Effector CD8-positive, alpha-beta T cell (primary cell): ENCODE data around the gene DGKA.
"Not testable (repeated sequence)": the region's sequence is repeated elsewhere in the genome, so short reads cannot be mapped to it uniquely, and the experiment has no call there.

Source experiments
- DNase-seq: peaks from one replicate; lab custom pipeline; 2025; lab: John Stamatoyannopoulos, UW

The DGKA gene

DNA sequence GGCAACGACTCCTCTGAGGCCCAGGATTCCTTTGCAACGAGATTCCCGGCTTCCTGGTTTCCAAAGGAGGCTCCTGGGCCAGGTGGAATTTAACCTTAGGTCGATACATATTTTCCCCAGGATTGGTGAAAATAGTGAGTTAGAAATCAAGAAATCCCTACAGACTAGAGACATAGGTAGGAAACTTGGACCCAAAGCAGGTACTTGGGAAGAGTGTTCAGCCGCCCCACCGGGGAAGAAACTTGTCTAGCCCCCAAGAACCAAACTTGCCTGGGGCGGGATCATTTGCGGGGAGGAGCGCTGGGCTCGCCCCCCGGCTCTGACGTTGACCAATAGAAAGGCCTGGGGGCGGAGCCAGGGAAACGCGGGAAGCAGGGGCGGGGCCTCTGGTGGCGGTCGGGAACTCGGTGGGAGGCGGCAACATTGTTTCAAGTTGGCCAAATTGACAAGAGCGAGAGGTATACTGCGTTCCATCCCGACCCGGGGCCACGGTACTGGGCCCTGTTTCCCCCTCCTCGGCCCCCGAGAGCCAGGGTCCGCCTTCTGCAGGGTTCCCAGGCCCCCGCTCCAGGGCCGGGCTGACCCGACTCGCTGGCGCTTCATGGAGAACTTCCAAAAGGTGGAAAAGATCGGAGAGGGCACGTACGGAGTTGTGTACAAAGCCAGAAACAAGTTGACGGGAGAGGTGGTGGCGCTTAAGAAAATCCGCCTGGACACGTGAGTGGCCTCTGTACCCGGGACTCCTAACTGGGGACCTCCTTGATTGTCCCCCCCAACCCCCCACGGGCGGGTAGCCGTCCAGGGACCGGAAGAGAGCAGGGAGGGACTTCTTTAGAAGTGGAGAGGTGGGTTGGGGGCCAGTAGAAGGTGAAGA lies 35.7 kb downstream of the DGKA start, which contains the start of gene CDK2:
TSS of gene CDK2 (plus strand) at position 423 of the 874 bp plus-strand sequence. CDS start at position 602, 179 bp downstream.
- DNase-seq: peak; percentile 89

DNA sequence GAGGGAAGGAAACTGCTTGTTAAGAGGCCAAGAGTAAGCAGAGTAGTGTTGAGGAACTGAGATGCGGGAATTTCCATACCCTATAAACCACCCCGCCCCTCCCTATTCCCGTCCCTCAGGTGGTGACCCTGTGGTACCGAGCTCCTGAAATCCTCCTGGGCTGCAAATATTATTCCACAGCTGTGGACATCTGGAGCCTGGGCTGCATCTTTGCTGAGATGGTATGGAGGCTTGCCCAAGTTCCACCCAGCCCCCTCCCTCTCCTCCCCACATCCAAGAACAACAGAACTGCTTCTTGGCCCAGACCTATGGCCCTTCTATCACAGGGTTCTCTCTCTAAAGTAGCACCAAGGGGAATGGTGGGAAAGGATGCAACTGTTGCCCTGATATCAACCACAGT lies 38.4 kb downstream of the DGKA start:
- no peak for DNase-seq

DNA sequence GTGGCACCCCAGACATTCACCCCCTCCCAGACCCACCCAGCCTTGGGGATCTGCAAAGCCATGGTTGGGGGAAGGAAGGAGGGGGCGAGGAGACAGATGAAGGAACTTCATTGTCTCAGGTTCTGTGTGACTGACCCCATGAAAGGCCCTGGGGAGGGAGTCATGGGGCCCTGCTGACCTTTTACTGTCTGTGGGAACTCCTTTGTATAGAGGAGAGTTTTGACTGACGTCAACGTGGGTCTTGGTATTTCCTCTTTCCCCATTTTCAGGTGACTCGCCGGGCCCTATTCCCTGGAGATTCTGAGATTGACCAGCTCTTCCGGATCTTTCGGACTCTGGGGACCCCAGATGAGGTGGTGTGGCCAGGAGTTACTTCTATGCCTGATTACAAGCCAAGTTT lies 39.8 kb downstream of the DGKA start:
- no peak for DNase-seq

DNA sequence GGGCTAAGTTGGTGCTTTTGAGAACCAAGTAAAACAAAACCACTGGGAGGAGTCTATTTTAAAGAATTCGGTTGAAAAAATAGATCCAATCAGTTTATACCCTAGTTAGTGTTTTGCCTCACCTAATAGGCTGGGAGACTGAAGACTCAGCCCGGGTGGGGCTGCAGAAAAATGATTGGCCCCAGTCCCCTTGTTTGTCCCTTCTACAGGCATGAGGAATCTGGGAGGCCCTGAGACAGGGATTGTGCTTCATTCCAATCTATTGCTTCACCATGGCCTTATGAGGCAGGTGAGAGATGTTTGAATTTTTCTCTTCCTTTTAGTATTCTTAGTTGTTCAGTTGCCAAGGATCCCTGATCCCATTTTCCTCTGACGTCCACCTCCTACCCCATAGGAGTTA lies 41.1 kb downstream of the DGKA start:
- DNase-seq: no peak

DNA sequence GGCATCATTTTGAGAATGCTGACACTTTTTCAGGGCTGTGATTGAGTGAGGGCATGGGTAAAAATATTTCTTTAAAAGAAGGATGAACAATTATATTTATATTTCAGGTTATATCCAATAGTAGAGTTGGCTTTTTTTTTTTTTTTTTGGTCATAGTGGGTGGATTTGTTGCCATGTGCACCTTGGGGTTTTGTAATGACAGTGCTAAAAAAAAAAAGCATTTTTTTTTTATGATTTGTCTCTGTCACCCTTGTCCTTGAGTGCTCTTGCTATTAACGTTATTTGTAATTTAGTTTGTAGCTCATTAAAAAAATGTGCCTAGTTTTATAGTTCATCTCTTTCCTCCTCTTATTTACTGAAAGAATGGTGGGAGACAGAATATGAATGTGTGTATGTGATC lies 41.5 kb downstream of the DGKA start:
- no peak for DNase-seq

DNA sequence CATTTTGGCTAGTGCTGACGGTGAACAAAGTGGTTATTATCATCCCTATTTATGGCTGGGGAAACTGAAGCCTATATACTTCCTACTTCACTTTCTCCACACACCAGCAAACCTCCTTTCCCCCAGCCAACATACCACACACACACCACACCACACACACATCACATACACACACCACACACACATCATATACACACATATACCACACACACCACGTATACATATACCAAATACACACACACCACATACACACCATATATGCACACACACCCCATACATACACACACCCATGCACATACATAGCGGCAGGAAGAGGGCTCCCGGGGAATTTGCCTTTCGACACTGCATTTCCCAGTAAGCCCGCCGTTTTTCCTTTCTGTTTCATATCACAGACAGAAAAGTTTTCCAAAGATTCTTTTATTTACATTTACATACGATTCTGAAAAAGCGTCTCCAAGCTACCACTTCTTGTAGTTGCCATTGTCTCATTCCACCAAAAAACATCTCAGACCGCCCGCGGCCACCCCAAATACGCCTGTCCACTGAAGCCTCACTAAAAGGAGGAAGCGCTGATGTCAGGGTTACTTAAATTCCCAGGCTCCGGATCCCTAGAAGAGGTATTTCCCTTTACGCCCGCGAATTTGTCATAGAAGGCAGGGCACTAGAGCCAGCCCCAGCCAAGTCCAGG lies 42.1 kb downstream of the DGKA start:
- no peak for DNase-seq

DNA sequence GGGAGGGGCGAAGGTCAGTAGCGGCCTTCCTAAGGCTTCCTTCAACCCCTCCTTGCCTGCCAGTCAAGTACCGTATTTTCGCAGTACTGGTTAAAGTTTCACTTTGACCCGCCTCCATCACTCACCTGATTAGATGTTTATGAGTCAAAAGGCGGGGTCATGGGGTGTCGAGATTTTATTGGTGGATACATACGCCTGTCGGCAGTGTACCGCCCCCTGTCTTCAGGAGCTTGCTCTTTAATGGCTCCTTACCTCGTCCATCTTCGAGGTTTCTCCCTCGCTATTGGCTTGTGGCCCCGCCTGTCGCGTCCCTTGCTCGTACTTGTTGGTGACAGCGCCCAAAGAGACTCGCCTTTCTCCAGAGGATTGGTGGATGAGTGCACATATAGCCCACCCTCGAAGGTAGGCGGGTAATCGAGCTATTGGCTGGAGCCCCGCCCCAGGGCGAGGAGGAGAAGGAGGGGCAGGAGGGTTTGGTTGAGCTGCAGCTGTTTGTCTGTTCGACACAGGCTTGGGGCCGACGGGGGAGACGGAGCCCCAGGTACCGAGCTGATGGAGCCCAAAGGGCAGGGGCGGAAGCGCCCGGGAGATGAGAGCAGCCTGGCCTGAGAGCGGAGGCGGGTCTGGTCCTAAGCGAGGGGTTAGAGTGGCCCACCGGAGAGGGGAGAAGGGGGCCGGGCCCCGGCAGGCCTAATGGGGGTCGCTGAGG lies 42.8 kb downstream of the DGKA start, which contains the start of gene RAB5B:
TSS of gene RAB5B (plus strand) at position 480 of the 709 bp plus-strand sequence. CDS start 12,883 bp downstream, outside the sequence.
- peak; percentile 97 for DNase-seq

DNA sequence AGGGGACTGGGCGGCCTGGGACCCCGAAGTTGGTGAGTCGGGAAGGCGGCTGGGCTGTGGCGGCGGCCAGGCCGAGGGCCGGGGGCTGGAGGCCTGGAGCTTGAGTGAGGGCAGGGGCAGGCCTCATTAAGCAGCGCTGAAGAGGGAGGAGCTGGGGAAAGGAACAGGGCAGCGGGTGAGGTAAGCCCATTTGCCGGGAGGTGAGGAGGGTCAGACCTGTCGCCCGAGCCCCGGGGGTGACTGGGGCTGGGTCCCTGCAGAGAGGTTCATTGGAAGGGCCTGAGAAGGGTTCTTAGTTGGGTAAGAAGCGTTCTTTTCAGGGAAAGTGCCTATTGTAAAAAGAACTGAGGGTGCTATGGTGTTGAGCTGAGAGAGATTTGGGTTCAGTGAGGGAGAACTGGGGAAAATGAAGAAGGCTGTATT lies 43.4 kb downstream of the DGKA start:
- DNase-seq: peak; percentile 38

DNA sequence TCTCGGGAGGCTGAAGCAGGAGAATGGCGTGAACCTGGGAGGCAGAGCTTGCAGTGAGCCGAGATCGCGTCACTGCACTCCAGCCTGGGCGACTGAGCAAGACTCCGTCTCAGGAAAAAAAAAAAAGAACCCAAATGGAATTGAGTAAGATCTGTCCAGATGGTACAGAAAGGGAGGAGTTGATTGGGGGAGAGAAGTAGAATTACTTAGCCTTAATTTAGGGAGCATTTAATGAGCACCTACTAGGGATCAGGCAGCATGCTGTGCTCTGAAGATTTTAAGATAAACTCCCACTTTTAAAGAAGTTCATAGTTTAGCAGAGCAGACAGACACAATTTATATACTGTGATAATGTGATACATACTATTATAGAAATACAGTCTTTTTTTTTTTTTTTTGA lies 47.4 kb downstream of the DGKA start:
- no peak for DNase-seq

DNA sequence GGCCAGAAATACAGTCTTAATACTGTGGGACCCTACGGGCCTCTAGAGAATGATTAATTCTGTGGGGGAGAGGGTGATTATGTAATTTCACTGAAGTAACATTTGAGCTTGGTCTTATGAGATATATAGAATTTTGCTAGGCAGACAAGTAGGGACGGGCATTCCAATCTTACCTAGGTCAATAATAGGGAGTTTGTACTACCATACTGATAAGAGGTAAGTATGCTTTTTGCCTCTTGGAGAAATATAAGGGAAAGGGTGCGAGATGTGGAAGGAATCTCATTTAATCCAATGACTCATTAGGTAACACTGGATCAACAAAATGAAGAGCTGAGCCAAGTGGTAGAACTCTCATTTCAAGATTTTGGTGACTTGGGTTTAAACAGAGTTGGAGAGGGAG lies 48.1 kb downstream of the DGKA start:
- DNase-seq: no peak

DNA sequence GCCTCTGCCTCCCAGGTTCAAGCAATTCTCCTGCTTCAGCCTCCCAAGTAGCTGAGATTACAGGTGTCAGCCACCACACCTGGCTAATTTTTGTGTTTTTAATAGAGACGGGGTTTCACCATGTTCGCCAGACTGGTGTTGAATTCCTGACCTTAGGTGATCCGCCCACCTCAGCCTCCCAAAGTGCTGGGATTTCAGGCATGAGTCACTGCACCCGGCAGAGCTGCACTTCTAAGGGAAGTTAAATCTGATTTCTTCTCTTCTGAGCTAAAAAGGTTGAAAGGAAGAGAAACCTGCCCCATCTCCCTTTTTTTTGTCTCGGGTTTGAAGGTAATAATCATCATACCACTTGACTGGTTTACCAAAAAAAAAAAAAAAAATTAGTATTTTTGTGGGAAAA lies 50.9 kb downstream of the DGKA start:
- DNase-seq: not testable (repeated sequence)

DNA sequence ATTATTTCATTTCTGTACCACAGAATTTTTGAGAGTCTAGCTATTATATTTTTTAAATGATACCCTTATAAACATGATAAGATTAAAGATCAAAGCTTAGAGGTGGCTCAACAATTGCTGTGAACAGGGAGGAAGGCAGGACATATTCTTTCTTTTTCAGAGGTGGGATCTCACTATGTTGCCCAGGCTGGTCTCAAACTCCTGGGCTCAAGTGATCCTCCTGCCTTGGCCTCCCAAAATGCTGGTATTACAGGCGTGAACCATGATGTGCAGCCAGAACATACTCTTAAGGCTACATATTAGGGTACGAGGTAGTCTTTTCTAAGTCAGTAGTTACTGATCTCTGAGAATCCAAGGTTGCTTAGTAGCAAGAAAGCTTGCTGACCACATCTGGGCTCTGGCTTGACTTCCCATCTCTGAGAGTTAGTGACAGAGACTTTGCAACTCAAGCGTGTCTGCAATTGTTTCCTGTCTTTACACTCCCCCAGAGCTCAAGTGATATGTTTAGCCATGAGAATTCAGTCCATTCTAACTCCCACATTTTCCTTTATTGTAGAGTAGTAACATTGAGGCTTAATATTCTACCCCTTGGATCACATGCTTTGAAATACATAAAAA lies 51.5 kb downstream of the DGKA start:
- no peak for DNase-seq

DNA sequence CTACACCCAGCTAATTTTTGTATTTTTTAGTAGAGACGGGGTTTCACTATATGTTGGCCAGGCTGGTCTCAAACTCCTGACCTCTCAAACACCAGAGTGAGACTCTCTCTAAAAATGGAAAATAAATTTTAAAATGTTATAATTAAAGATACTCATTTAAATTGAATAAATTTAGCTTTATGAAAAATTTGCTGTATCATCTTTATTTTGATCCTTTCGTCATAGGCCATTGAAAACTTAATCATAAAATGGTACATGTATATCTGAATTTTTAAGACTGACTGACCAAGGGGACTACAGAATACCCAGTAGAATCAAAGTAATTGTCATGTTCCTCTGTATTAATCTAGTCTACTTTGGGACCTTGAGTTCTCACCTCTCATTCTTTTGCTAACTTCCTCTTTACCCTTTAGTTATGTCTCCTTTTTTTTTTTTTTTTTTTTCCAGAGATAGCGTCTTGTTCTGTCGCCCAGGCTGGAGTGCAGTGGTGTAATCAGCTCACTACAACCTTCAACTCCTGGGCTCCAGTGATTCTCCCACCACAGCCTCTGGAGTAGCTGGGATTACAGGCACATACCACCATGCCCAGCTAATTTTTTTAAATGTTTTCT lies 52.4 kb downstream of the DGKA start:
- no peak for DNase-seq

DNA sequence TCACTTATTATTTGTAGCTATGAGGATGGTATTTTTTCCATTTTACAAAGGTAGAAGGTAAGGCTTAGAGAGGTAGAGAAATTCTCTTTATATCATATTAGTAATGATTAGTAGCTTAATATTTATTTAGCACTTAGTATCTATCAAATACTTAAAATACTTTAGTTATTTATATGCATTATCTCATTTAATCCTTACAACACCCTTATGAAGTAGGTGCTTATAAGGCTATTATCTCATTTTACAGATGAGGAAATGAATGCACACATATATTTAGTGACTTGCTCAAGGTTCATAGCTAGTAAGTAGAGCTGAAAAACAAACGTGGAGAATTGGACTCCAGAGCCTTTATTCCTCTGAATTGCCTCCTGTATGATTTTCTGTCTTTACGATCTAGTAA lies 53.9 kb downstream of the DGKA start:
- no peak for DNase-seq

DNA sequence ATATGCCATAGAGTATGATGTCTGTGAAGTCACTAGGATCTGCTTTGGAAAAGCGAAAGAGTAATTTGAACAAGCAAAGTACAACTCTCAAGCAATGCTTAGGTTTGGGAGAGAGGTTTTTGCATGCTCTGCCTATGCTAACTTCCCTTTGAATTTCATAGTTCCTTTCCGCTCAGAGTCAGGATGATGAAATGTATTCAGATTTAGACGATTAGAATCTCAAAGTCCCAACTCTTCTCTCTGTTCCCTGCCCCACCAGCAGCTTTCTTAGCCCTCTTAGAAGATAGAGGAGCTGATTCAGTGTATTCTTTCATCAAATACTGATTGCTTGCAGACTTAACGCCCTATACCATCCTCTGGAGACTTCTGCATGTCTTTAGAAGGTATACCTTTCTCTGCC lies 54.4 kb downstream of the DGKA start:
- DNase-seq: no peak

DNA sequence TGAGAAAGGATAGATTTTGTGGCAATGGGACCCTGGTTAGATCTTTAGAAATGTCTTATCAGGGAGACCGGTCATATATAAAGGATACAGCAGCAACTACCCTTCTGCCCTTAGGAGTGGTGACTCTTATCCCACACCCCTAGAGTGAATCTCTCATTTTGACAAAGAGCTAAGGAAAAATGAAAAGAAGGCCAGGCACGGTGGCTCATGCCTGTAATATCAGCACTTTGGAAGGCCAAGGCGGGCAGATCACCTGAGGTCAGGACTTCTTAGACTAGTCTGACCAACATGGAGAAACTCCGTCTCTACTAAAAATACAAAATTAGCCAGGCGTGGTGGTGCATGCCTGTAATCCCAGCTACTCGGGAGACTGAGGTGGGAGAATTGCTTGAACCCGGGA lies 55.0 kb downstream of the DGKA start:
- not testable (repeated sequence) for DNase-seq

DNA sequence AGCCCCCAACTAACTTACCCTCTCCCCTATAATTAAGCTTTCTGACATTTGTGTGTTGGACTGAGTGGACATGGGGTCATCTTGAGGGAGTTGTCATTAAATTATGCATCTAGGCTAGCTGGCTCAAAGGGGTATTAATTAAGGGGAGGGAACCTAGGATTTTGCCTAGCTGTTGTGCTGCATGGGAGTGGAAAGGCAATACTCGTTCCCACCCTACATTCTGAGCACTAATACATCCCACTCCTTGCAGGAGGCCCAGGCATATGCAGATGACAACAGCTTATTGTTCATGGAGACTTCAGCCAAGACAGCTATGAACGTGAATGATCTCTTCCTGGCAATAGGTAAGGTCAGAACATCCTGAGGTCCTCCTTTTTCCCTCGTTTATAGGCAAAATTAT lies 60.1 kb downstream of the DGKA start:
- DNase-seq: no peak

DNA sequence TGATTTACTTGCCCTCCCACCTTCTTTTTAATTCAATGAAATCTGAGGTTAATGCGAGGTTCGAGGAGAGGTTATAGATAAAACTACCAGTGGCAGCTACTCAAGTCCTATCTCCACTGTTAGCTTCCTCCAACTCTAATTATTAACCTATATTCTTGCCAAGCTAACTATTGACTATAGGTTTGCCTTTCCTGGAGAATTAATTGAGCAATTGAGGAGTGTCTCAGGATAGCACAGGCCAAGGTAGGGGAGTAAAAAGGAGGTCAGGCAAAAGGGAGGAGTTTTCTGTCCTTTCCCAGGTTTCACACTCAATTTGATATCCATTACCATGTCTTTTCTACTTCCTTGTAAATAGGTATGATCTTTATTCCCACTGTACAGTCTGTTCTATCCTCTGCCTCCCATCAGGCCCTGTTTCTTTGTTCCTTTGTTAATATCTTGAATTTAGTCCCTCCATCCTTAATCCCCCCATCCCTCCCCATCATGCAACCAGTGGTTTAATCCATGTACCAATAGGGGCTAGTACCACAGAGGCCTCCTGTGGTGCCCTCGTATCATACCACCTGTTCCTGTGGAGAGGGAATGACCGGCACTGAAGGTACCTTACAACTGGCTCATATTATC lies 62.4 kb downstream of the DGKA start:
- DNase-seq: no peak

DNA sequence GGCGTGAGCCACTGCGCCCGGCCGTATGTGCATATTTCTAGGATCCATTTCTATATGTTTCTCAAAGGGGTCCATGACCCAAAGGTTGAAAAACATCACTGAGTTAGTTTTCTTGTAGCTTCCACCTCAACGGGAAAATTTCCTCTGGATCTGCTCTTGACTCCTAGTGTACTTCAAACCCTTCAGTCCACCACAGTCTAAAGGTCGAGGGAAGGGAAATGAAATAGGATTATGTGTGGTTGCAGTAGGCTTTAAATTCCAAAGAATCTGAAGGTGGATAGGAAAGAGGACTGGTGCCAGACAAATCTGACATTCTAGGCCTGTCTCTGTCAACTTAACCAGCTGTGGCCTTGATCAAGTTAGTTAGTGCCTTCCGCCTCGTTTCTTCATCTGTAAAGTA lies 64.4 kb downstream of the DGKA start:
- DNase-seq: no peak

DNA sequence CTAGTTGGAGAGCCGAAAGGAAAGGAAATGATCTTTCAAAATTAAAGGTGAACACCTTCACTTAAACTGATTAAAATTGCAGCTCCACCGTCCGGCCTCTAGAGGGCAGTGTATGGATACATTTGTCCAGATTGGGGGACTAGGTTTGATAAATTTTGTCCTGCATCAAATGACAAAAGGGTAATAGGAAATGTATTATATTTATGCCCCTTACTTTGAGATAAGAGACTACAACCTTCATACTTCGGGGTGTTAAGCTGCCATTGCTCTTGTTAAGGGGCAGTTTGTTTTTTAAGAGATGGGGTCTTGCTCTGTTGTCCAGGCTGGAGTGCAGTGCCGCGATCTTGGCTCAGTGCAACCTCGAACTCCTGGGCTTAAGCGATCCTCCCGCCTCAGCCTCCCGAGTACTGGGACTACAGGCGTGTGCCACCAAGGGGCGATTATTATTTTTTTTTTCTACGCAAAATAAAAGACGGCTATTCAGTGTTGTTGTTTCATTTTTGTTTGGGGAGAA lies 65.3 kb downstream of the DGKA start:
- DNase-seq: peak; percentile 48
